Caki2 (cell line): Measurements from ENCODE around the gene SRGAP2C. TPM values are rescaled to one million over a fixed set of nuclear protein-coding genes. Genes with fewer than 3 reads are reported as not detected.
"Not testable (repeated sequence)": the region's sequence is repeated elsewhere in the genome, so short reads cannot be mapped to it uniquely, and the experiment has no call there.

Experiments
- DNase-seq: peaks from one replicate; pipeline ENCODE4 v3.0.0-alpha.2; 2015; ENCODE audit warnings: low read depth
- in situ Hi-C: cut with HindIII; loops from 2 replicates; pipeline ENCODE4 v1.10.0; 2016; ENCODE audit warnings: low sequenced_read_pairs, low pct_unique_long_range_greater_than_20kb, mixed read lengths
- total RNA-seq: library from RNA; depleted of rRNA; stranded (reverse); fragments of >200 nt; shearing (Covaris generic); gene quantifications from 2 replicates; pipeline ENCODE4 v1.2.3, GENCODE V29; 2014; ENCODE audit warnings: low replicate concordance

The SRGAP2C gene
- total RNA-seq, 1 experiment from 2014 or later, result 8.6 TPM

- DNase-seq, in situ Hi-C loops: not testable (repeated sequence)
Observed at GRCh38 chr1:121348115-121348514, 163.3 kb downstream of the SRGAP2C start.

DNA sequence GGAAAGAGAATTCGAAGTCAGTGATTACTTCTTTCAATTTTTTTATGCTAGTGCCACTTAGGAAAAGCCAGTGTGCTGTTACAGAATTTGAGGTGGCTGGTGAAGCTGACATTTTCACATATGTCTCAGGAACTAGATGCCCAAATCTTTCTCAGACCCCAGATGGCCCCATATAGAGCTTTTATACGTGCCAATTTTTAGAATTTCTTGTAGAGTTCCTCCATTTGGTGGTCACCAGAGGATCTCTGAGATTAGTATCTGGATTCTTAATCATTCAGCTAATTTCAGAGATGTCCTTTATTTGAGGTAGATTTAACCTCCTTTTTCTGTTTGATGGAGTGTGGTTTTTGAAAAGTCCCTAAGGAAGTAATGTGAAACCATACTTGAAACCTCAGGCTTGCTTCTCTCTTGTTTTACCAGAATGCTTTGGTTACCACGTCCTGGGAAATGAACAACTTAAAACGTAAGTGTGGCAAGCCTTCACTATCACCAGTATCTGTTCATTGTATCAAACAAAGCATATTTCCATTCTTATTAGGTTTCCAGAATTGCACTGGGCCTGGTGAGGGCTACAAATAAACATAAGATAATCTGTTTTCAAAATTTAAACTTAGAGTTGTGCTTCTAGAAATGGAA lies 164.7 kb downstream of the SRGAP2C start:
- DNase-seq, in situ Hi-C loops: not testable (repeated sequence)

GRCh38 chr1:121355711-121356420 lies 171.1 kb downstream of the SRGAP2C start:
- in situ Hi-C loops, result not testable (repeated sequence)

DNA sequence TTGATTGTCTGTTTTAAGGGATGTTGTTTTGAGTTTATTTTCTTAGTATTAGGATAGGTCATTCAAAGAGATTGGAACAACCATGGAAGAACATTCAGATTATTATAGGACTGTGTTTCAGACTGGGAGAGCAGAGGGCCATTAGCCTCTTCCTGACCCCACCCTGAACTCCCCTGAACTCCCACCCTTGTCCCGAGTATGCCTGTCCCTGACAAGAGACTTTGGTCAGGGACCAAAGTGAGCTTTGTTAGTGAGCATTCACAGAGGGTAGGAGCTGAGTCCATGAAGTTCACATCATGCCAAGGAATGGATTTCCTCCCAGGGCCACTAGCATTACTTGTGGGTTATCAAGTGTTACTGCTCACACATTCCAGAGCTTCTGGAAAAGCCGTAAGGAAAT lies 172.0 kb downstream of the SRGAP2C start:
- DNase-seq, in situ Hi-C loops: not testable (repeated sequence)

More at GRCh38 chr1:121355711-121356420, 171.1 kb downstream of the SRGAP2C start:
- DNase-seq, result not testable (repeated sequence)

- in situ Hi-C loops, DNase-seq: not testable (repeated sequence)
Observed at GRCh38 chr1:121360531-121360930, 175.8 kb downstream of the SRGAP2C start.

DNA sequence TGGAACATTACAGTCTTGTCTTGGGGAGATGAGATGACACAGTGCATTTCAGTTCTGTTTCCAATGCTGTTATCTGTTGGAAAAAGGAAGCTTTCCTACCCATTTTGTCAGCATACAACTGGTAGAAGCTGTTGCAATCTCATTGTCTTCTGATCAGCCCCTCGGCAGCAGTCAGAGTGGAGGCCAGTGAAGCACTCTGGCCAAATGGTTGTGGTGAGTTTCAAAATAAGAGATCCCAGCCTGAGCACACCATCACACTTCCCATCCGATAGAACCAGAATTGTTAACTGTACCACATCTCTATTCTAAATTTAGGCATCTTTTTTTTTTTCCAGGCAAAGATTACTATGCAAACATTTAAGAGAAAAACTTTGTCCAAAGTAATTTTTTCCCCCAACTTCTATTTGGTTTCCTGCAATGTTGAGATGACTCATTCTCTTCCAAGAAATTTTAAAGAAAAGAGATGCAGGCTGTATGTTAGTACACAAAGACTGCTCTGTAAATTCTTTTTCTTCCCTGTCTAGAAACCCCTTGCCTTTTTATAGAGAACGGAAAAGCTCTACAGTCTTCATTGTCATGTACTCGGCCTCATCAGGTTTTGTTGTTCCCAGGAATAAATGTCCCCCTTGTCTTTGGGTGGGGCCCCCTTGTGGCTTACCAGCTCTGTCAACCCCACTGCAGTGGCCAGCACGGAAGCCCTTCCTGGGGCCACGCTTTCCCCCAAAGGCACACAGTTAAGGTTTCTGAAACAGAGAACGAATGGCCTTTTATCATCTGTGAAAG lies 176.9 kb downstream of the SRGAP2C start:
- in situ Hi-C loops, DNase-seq: not testable (repeated sequence)

GRCh38 chr1:121362234-121362883 lies 177.6 kb downstream of the SRGAP2C start:
- DNase-seq, in situ Hi-C loops: not testable (repeated sequence)

DNA sequence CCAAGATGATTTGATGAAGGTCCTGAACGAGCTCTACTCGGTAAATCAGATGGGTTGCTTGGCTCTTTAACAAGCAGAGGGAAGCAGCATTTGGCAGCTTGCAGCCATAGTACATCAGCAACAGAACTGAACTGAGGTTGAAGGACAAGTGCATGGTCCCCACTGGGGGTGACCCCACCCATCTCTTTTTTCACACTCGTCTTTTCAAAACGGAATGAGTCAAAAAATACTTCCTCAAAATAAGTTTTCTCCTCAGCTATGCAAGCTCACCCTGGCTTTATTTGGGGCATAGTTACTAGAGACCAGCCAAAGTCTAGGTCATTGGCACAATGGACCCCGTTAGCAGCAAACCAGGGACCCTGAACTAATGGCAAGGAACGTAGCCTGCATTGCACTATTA lies 180.5 kb downstream of the SRGAP2C start:
- in situ Hi-C loops, DNase-seq: not testable (repeated sequence)

DNA sequence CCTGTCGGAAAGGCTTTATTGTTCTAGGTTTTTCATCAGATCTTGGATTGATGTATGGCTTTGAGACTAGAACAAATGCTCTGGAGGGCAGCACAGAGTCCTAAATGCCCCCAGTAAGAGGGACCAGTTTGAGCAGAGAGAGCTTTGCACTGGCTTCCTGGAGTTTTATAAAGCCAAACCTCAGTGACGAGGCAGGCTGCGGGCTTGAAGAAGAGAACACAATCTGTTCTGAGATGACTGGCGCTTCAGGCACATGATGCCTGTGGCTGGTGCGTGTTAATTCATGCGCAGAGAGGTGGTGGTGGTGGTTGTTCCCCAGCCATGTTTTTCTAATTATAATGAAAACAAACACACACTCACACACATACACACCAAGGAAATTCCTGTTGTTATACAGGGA lies 180.9 kb downstream of the SRGAP2C start:
- in situ Hi-C loops, DNase-seq: not testable (repeated sequence)

- in situ Hi-C loops, DNase-seq: not testable (repeated sequence)
Observed at GRCh38 chr1:121366171-121366570, 181.4 kb downstream of the SRGAP2C start.

GRCh38 chr1:121368910-121369309 lies 184.1 kb downstream of the SRGAP2C start:
- DNase-seq, in situ Hi-C loops: not testable (repeated sequence)

GRCh38 chr1:121369959-121370358 lies 185.2 kb downstream of the SRGAP2C start:
- DNase-seq, in situ Hi-C loops: not testable (repeated sequence)

DNA sequence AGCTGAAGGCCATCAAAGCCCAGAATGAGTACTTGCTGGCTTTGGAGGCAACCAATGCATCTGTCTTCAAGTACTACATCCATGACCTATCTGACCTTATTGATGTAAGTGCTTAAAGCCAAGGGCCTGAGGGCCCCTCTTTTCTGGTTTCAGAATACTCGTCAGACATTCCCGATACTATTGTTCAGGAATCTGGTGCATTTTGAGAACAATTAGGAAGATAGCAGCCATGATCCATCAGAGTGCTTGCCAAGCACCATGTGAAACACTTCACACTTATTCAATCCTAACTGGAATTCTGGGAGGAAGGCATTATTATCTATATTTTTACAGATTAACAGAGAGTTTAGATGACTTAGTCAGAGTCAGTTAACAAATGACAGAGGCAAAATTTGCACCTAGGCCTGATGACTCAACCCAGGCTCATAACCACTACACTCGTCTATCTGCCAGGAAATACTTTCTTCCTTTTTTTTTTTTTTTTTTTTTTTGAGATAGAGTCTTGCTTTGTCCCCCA lies 190.1 kb downstream of the SRGAP2C start:
- DNase-seq, in situ Hi-C loops: not testable (repeated sequence)

- DNase-seq, in situ Hi-C loops: not testable (repeated sequence)
Observed at GRCh38 chr1:121376986-121377385, 192.2 kb downstream of the SRGAP2C start.

DNA sequence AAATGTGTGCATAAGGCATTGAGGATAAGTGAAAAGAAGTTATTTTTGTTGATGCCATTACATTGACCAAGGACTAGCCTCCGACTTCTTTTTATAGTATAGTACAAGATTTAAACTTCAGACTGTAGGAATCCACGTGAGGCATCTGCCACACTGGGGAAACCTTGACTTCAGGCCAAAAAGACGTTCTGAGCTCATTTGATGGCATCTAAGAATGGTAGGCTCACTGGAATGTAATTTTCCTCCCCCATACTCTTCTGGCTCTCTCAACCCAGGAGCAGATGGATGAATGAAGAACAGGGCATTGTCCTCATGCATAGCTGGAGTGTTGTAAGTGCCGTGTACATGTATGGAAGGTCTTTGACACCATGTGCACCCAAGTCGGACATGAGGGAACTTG lies 194.0 kb downstream of the SRGAP2C start:
- DNase-seq, in situ Hi-C loops: not testable (repeated sequence)

GRCh38 chr1:121384754-121385153 lies 200.0 kb downstream of the SRGAP2C start:
- in situ Hi-C loops, DNase-seq: not testable (repeated sequence)

GRCh38 chr1:121385162-121385561 lies 200.4 kb downstream of the SRGAP2C start:
- in situ Hi-C loops, DNase-seq: not testable (repeated sequence)
